LoVo (cell line): ENCODE measurements around the gene VMP1.
"Not testable (repeated sequence)": the region's sequence is repeated elsewhere in the genome, so short reads cannot be mapped to it uniquely, and the experiment has no call there.

Experiments used
- DNase-seq: peaks from one replicate; pipeline ENCODE4 v3.0.0-alpha.2; 2016; ENCODE audit warnings: low spot score

VMP1 gene

GRCh38 chr17:59863616-59864015 lies 156.2 kb downstream of the VMP1 start:
- DNase-seq, result no peak

GRCh38 chr17:59869941-59870218 lies 162.4 kb downstream of the VMP1 start:
- DNase-seq, result no peak

GRCh38 chr17:59870482-59870881 lies 163.0 kb downstream of the VMP1 start:
- DNase-seq, result no peak

- DNase-seq, result no peak
Observed at GRCh38 chr17:59872351-59872750, 164.9 kb downstream of the VMP1 start.

GRCh38 chr17:59873414-59873813 lies 166.0 kb downstream of the VMP1 start:
- not testable (repeated sequence) for DNase-seq

GRCh38 chr17:59874376-59874775 lies 166.9 kb downstream of the VMP1 start:
- DNase-seq, result no peak

GRCh38 chr17:59876107-59876506 lies 168.7 kb downstream of the VMP1 start:
- no peak for DNase-seq

GRCh38 chr17:59877965-59878364 lies 170.5 kb downstream of the VMP1 start:
- no peak for DNase-seq

- no peak for DNase-seq
Observed at GRCh38 chr17:59878624-59879023, 171.2 kb downstream of the VMP1 start.

GRCh38 chr17:59884861-59885260 lies 177.4 kb downstream of the VMP1 start:
- no peak for DNase-seq

GRCh38 chr17:59888145-59888750 lies 180.8 kb downstream of the VMP1 start:
- DNase-seq, result no peak

GRCh38 chr17:59890720-59891119 lies 183.3 kb downstream of the VMP1 start:
- DNase-seq, result no peak
